Suprapubic skin (tissue), 4 donors: Measurements from ENCODE around the gene CTNND2. TPM values are rescaled to one million over a fixed set of nuclear protein-coding genes. Genes with fewer than 3 reads are reported as not detected.
A peak's percentile ranks its signal among the peaks of the same experiment; 100 is the strongest.

Source experiments
- DNase-seq, 2 donors: peaks; one replicate each; pipeline ENCODE4 v3.0.0-alpha.2; 2019; ENCODE audit warnings: low spot score in 2 of 2
- H3K27ac ChIP-seq: fragments of 200-600 bp; sonication (generic); one replicate; pipeline ENCODE4 v1.5.1; 2019
- H3K27me3 ChIP-seq: fragments of 200-600 bp; sonication (generic); one replicate; pipeline ENCODE4 v1.5.1; 2019
- H3K36me3 ChIP-seq: fragments of 200-600 bp; sonication (generic); one replicate; pipeline ENCODE4 v1.5.1; 2019
- H3K4me1 ChIP-seq: fragments of 200-600 bp; sonication (generic); one replicate; pipeline ENCODE4 v1.5.1; 2019
- H3K4me3 ChIP-seq: fragments of 200-600 bp; sonication (generic); one replicate; pipeline ENCODE4 v1.5.1; 2019; ENCODE audit warnings: mild to moderate bottlenecking
- H3K9me3 ChIP-seq: fragments of 200-600 bp; sonication (generic); one replicate; pipeline ENCODE4 v1.5.1; 2019
- CTCF ChIP-seq, 2 donors: fragments of 200-600 bp in 1 of 2; fragments of 450-650 bp in 1 of 2; sonication (generic) in 1 of 2; IDR thresholded peaks; one replicate each; pipeline ENCODE4 v1.5.1; 2016 to 2019; ENCODE audit warnings: antibody characterized with exemption in 2 of 2, mild to moderate bottlenecking in 1 of 2, moderate library complexity in 1 of 2
- EP300 ChIP-seq: sonication (generic); formaldehyde crosslinking; IDR thresholded peaks from one replicate; pipeline ENCODE4 v1.6.1; 2017; ENCODE audit warnings: antibody characterized with exemption
- POLR2A ChIP-seq, 2 donors: fragments of 450-650 bp; IDR thresholded peaks; one replicate each; pipeline ENCODE4 v1.6.1; 2017; ENCODE audit warnings: antibody characterized with exemption in 2 of 2, mild to moderate bottlenecking in 2 of 2, moderate library complexity in 2 of 2
- POLR2AphosphoS5 ChIP-seq, 3 donors: sonication (generic); formaldehyde crosslinking; IDR thresholded peaks; one replicate each; pipeline ENCODE4 v1.6.1; 2017; ENCODE audit warnings: antibody characterized with exemption in 3 of 3
- whole genome bisulfite sequencing: methylation state at CpG from one replicate; pipeline ENCODE4 v1.1.5; 2018; 5-methylcytosine and 5-hydroxymethylcytosine counted together
- total RNA-seq, 4 donors: library from RNA; depleted of rRNA; stranded (reverse); fragments of >200 nt; gene quantifications; one replicate each; pipeline ENCODE4 v1.1.0, GENCODE V29; 2016

CTNND2 gene
- total RNA-seq, 4 donors from 2014 or later, result 0.40 to 3.8 (median 2.2) TPM

- Histone ChIP-seq H3K27ac (no peak overlapping the region), H3K36me3 (no peaks in the 10 kb centered on the region), H3K27me3 (no peaks in the 10 kb centered on the region), H3K4me1 (no peaks in the 10 kb centered on the region), H3K9me3 (no peaks in the 10 kb centered on the region), H3K4me3 (no peak overlapping the region)
- TF ChIP-seq POLR2AphosphoS5 (IDR thresholded peaks at IDR 0.05), result no peak
- TF ChIP-seq POLR2A (IDR thresholded peaks at IDR 0.05), result no peak
- no peak for TF ChIP-seq CTCF (IDR thresholded peaks at IDR 0.05)
- TF ChIP-seq EP300, result no peak
- WGBS, result 87% methylated on average over 2 of the region's 2 CpGs
- DNase-seq, result no peak
Observed at GRCh38 chr5:11733185-11733839, 170.9 kb downstream of the CTNND2 start.

GRCh38 chr5:11724940-11725339 is 179.3 kb downstream of the CTNND2 start:
- 38% methylated on average over 3 of the region's 3 CpGs for WGBS
- no peaks in the 10 kb centered on the region for H3K9me3 ChIP-seq
- no peaks in the 10 kb centered on the region for H3K36me3 ChIP-seq
- H3K4me1 ChIP-seq, result no peaks in the 10 kb centered on the region
- no peaks in the 10 kb centered on the region for H3K27me3 ChIP-seq
- no peak for DNase-seq
- TF ChIP-seq POLR2A (IDR thresholded peaks at IDR 0.05), result no peak
- TF ChIP-seq EP300, result no peak
- no peak for TF ChIP-seq POLR2AphosphoS5 (IDR thresholded peaks at IDR 0.05)
- TF ChIP-seq CTCF (IDR thresholded peaks at IDR 0.05), result no peak
- no peak overlapping the region for H3K4me3 ChIP-seq
- H3K27ac ChIP-seq, result no peak overlapping the region

- DNase-seq, result no peak
- TF ChIP-seq POLR2A (IDR thresholded peaks at IDR 0.05) (no peak), CTCF (IDR thresholded peaks at IDR 0.05) (peak in 1 of 2 donors; percentile 21)
- no peaks in the 10 kb centered on the region for H3K36me3 ChIP-seq
- no peak overlapping the region for H3K27ac ChIP-seq
- WGBS, result 33% methylated on average over 5 of the region's 5 CpGs
- H3K4me3 ChIP-seq, result no peak overlapping the region
- no peaks in the 10 kb centered on the region for H3K27me3 ChIP-seq
- H3K9me3 ChIP-seq, result no peaks in the 10 kb centered on the region
- no peaks in the 10 kb centered on the region for H3K4me1 ChIP-seq
Observed at GRCh38 chr5:11719888-11720481, 184.3 kb downstream of the CTNND2 start.

GRCh38 chr5:11715461-11716196 is 188.6 kb downstream of the CTNND2 start:
- no peak overlapping the region for H3K4me3 ChIP-seq
- H3K4me1 ChIP-seq, result no peaks in the 10 kb centered on the region
- no peaks in the 10 kb centered on the region for H3K36me3 ChIP-seq
- DNase-seq, result no peak
- TF ChIP-seq POLR2AphosphoS5 (IDR thresholded peaks at IDR 0.05) (no peak), EP300 (no peak), CTCF (IDR thresholded peaks at IDR 0.05) (no peak), POLR2A (IDR thresholded peaks at IDR 0.05) (no peak)
- H3K27me3 ChIP-seq, result no peaks in the 10 kb centered on the region
- WGBS, result 93% methylated on average over 6 of the region's 6 CpGs
- H3K27ac ChIP-seq, result no peak overlapping the region
- H3K9me3 ChIP-seq, result no peaks in the 10 kb centered on the region

- no peaks in the 10 kb centered on the region for H3K4me1 ChIP-seq
- TF ChIP-seq POLR2AphosphoS5 (IDR thresholded peaks at IDR 0.05), result no peak
- no peak for TF ChIP-seq EP300
- no peak for TF ChIP-seq POLR2A (IDR thresholded peaks at IDR 0.05)
- TF ChIP-seq CTCF (IDR thresholded peaks at IDR 0.05), result no peak
- H3K9me3 ChIP-seq, result no peaks in the 10 kb centered on the region
- no peak for DNase-seq
- no peaks in the 10 kb centered on the region for H3K36me3 ChIP-seq
- no peak overlapping the region for H3K4me3 ChIP-seq
- 92% methylated on average over 1 of the region's 1 CpG for WGBS
- no peaks in the 10 kb centered on the region for H3K27me3 ChIP-seq
- no peak overlapping the region for H3K27ac ChIP-seq
Observed at GRCh38 chr5:11711932-11712331, 192.3 kb downstream of the CTNND2 start.
